Hypothalamus (tissue), 51 donors: ENCODE measurements around the gene TCF4.

ENCODE experiments used
- DNase-seq, 51 donors: peaks; one replicate each; lab custom pipeline; 2025; lab: John Stamatoyannopoulos, UW

Gene TCF4

GRCh38 chr18:55449412-55450140, 138.4 kb downstream of the TCF4 start:
- DNase-seq, result no peak

GRCh38 chr18:55448420-55448819, 139.6 kb downstream of the TCF4 start:
- DNase-seq, result no peak

GRCh38 chr18:55447672-55448018, 140.3 kb downstream of the TCF4 start:
- DNase-seq, result peak in 1 of 51 donors; percentile 9

- DNase-seq, result no peak
Measured at GRCh38 chr18:55446996-55447671, 140.9 kb downstream of the TCF4 start.

- no peak for DNase-seq
Measured at GRCh38 chr18:55444536-55444935, 143.5 kb downstream of the TCF4 start.

GRCh38 chr18:55443776-55444175, 144.2 kb downstream of the TCF4 start:
- DNase-seq, result no peak

GRCh38 chr18:55442561-55442960, 145.4 kb downstream of the TCF4 start:
- no peak for DNase-seq

- no peak for DNase-seq
Measured at GRCh38 chr18:55440988-55441387, 147.0 kb downstream of the TCF4 start.

GRCh38 chr18:55439056-55439455, 148.9 kb downstream of the TCF4 start:
- no peak for DNase-seq

- no peak for DNase-seq
Measured at GRCh38 chr18:55435592-55435991, 152.4 kb downstream of the TCF4 start.

- DNase-seq, result no peak
Measured at GRCh38 chr18:55433648-55434047, 154.3 kb downstream of the TCF4 start.

- no peak for DNase-seq
Measured at GRCh38 chr18:55433140-55433539, 154.9 kb downstream of the TCF4 start.

- DNase-seq, result no peak
Measured at GRCh38 chr18:55432307-55433040, 155.5 kb downstream of the TCF4 start.

- no peak for DNase-seq
Measured at GRCh38 chr18:55430026-55430425, 158.0 kb downstream of the TCF4 start.

GRCh38 chr18:55427951-55428350, 160.0 kb downstream of the TCF4 start:
- DNase-seq, result no peak

GRCh38 chr18:55425698-55426097, 162.3 kb downstream of the TCF4 start:
- DNase-seq, result no peak

GRCh38 chr18:55422456-55423180, 165.4 kb downstream of the TCF4 start:
- DNase-seq, result peak in 15 of 51 donors; percentile 7 to 81 (median 18)

GRCh38 chr18:55421615-55422419, 166.2 kb downstream of the TCF4 start:
- DNase-seq, result peak in 8 of 51 donors; percentile 7 to 80 (median 25)

- DNase-seq, result no peak
Measured at GRCh38 chr18:55421308-55421614, 166.7 kb downstream of the TCF4 start.

GRCh38 chr18:55420665-55421307, 167.2 kb downstream of the TCF4 start:
- DNase-seq, result no peak
